Endothelial cell (in vitro differentiated cells): ENCODE results near the gene PDE10A. TPM values are rescaled to one million over a fixed set of nuclear protein-coding genes. Genes with fewer than 3 reads are reported as not detected.

ENCODE experiments used
- DNase-seq: peaks from one replicate; pipeline ENCODE4 v3.0.0; 2021; ENCODE audit warnings: low spot score
- H3K27ac Mint-ChIP-seq: one replicate; pipeline ENCODE4 v1.8.0; 2021; ENCODE audit warnings: mixed read lengths, inconsistent platforms; ENCODE audit not compliant: unreplicated experiment
- H3K27me3 Mint-ChIP-seq: one replicate; pipeline ENCODE4 v1.8.0; 2021; ENCODE audit warnings: mild to moderate bottlenecking, moderate library complexity, mixed read lengths, inconsistent platforms; ENCODE audit not compliant: unreplicated experiment
- H3K36me3 Mint-ChIP-seq: one replicate; pipeline ENCODE4 v1.8.0; 2021; ENCODE audit warnings: mild to moderate bottlenecking, low read depth, mixed read lengths, inconsistent platforms; ENCODE audit not compliant: unreplicated experiment
- H3K4me1 Mint-ChIP-seq: one replicate; pipeline ENCODE4 v1.8.0; 2021; ENCODE audit warnings: mild to moderate bottlenecking, mixed read lengths, inconsistent platforms; ENCODE audit not compliant: unreplicated experiment
- H3K4me3 Mint-ChIP-seq: one replicate; pipeline ENCODE4 v1.8.0; 2021; ENCODE audit warnings: mild to moderate bottlenecking, mixed read lengths, inconsistent platforms; ENCODE audit not compliant: unreplicated experiment
- H3K9me3 Mint-ChIP-seq: one replicate; pipeline ENCODE4 v1.8.0; 2021; ENCODE audit warnings: mixed read lengths, inconsistent platforms; ENCODE audit not compliant: unreplicated experiment
- CTCF ChIP-seq: fragments of 200-600 bp; sonication (generic); IDR thresholded peaks from one replicate; pipeline ENCODE4 v1.5.0; 2021; ENCODE audit warnings: antibody characterized with exemption; ENCODE audit not compliant: unreplicated experiment
- total RNA-seq: library from RNA; stranded (reverse); fragmentation: NEBNext Ultra II Directional; extraction: Animal tissue kit (Norgen Biotek cat#: 25700); gene quantifications from one replicate; pipeline ENCODE4 v1.2.1, GENCODE V29; 2021; ENCODE audit not compliant: unreplicated experiment

Gene PDE10A
- total RNA-seq, 1 donor from 2014 or later, result 11.5 TPM

- Mint-ChIP-seq H3K27ac (no peak overlapping the region), H3K9me3 (no peaks in the 10 kb centered on the region), H3K36me3 (no peaks in the 10 kb centered on the region), H3K4me1 (peaks cover 2% of the 10 kb centered on the region), H3K27me3 (peaks cover 5% of the 10 kb centered on the region), H3K4me3 (no peak overlapping the region)
- no peak for DNase-seq
- no peak for TF ChIP-seq CTCF
Observed at GRCh38 chr6:165678904-165679303, 15.9 kb upstream of the PDE10A start.

GRCh38 chr6:165678429-165678828, 15.4 kb upstream of the PDE10A start:
- no peak for TF ChIP-seq CTCF
- Mint-ChIP-seq H3K36me3 (no peaks in the 10 kb centered on the region), H3K27me3 (peaks cover 3% of the 10 kb centered on the region), H3K9me3 (no peaks in the 10 kb centered on the region), H3K4me3 (no peak overlapping the region), H3K4me1 (no peaks in the 10 kb centered on the region), H3K27ac (no peak overlapping the region)
- no peak for DNase-seq

- no peaks in the 10 kb centered on the region for H3K36me3 Mint-ChIP-seq
- H3K4me3 Mint-ChIP-seq, result no peak overlapping the region
- no peak overlapping the region for H3K27ac Mint-ChIP-seq
- no peak for DNase-seq
- H3K9me3 Mint-ChIP-seq, result no peaks in the 10 kb centered on the region
- peaks cover 3% of the 10 kb centered on the region for H3K27me3 Mint-ChIP-seq
- TF ChIP-seq CTCF, result no peak
- no peaks in the 10 kb centered on the region for H3K4me1 Mint-ChIP-seq
Observed at GRCh38 chr6:165677091-165677490, 14.1 kb upstream of the PDE10A start.

- no peaks in the 10 kb centered on the region for H3K9me3 Mint-ChIP-seq
- peaks cover 3% of the 10 kb centered on the region for H3K27me3 Mint-ChIP-seq
- no peak overlapping the region for H3K27ac Mint-ChIP-seq
- no peaks in the 10 kb centered on the region for H3K4me1 Mint-ChIP-seq
- H3K36me3 Mint-ChIP-seq, result no peaks in the 10 kb centered on the region
- H3K4me3 Mint-ChIP-seq, result no peak overlapping the region
- DNase-seq, result no peak
- no peak for TF ChIP-seq CTCF
Observed at GRCh38 chr6:165676435-165677068, 13.5 kb upstream of the PDE10A start.

GRCh38 chr6:165675120-165675519, 12.1 kb upstream of the PDE10A start:
- Mint-ChIP-seq H3K9me3 (no peaks in the 10 kb centered on the region), H3K27me3 (peaks cover 3% of the 10 kb centered on the region), H3K36me3 (no peaks in the 10 kb centered on the region), H3K4me3 (no peak overlapping the region), H3K27ac (no peak overlapping the region), H3K4me1 (no peaks in the 10 kb centered on the region)
- no peak for TF ChIP-seq CTCF
- DNase-seq, result no peak
